Endothelial cell of umbilical vein (primary cell): Measurements from ENCODE around the gene TBC1D8B. TPM values are rescaled to one million over a fixed set of nuclear protein-coding genes. Genes with fewer than 3 reads are reported as not detected.

Experiments
- BruUV-seq: library from RNA; stranded (reverse); fragments of 400-500 nt; replicated peaks from 2 replicates; lab custom pipeline; 2021; lab: Mats Ljungman, UMichigan
- CTCF ChIA-PET: fragments of 300-600, 350-600 bp; sonication (Branson Sonifier 250); formaldehyde crosslinking; loops from one replicate; lab custom pipeline; 2021; ENCODE audit warnings: antibody characterized with exemption, inconsistent platforms; lab: Charles Lee
- POLR2A ChIA-PET: fragments of 300-600, 350-600 bp; sonication (Branson Sonifier 250); formaldehyde crosslinking; loops from one replicate; lab custom pipeline; 2021; ENCODE audit warnings: antibody characterized with exemption, inconsistent platforms; lab: Charles Lee
- DNase-seq: peaks from one replicate; pipeline ENCODE4 v3.0.0-alpha.2; 2011; ENCODE audit warnings: low read depth, low spot score
- FAIRE-seq: peaks from 2 replicates; lab custom pipeline; 2011; peaks lifted over from hg19 to GRCh38; lab: Jason Lieb, UNC
- H2AFZ ChIP-seq: 2 replicates; pipeline ENCODE4 v1.6.0; 2012; ENCODE audit warnings: low read depth, low read length, control low read depth, inconsistent platforms
- H3K27ac ChIP-seq: 2 replicates; pipeline ENCODE4 v1.5.1; 2011; ENCODE audit warnings: low read depth, mild to moderate bottlenecking, control low read depth, low read length, moderate library complexity; ENCODE audit not compliant: insufficient read depth
- H3K27me3 ChIP-seq, 2 experiments: 2 replicates each; pipeline versions ENCODE4 v1.6.0 to v1.6.1; 2011; ENCODE audit warnings: low read length in 2 of 2, mixed read lengths in 1 of 2; ENCODE audit not compliant: control insufficient read depth in 2 of 2, insufficient read depth in 2 of 2
- H3K36me3 ChIP-seq, 2 experiments: 2 replicates in 1 of 2; 3 replicates in 1 of 2; pipeline ENCODE4 v1.5.1; 2011; ENCODE audit warnings: low read length in 2 of 2, mild to moderate bottlenecking in 1 of 2, moderate library complexity in 1 of 2; ENCODE audit not compliant: control insufficient read depth in 2 of 2, insufficient read depth in 2 of 2; ENCODE audit errors: extremely low read depth in 1 of 2
- H3K4me1 ChIP-seq: 3 replicates; pipeline ENCODE4 v1.5.1; 2011; ENCODE audit warnings: mild to moderate bottlenecking, low read length; ENCODE audit not compliant: control insufficient read depth, insufficient read depth; ENCODE audit errors: extremely low read depth
- H3K4me2 ChIP-seq: 2 replicates; pipeline ENCODE4 v1.6.1; 2011; ENCODE audit warnings: low read length, control low read depth, mixed read lengths; ENCODE audit not compliant: insufficient read depth
- H3K4me3 ChIP-seq, 3 experiments: fragments of 200-600 bp in 1 of 3; sonication (generic), shearing (Covaris generic) in 1 of 3; replicated peaks in 1 of 3; 2 replicates each; pipeline ENCODE4 v1.5.1; 2011 to 2016; ENCODE audit warnings: control low read depth in 3 of 3, low read length in 3 of 3, mild to moderate bottlenecking in 2 of 3, inconsistent platforms in 1 of 3, low read depth in 1 of 3, moderate library complexity in 1 of 3; ENCODE audit not compliant: insufficient read depth in 1 of 3
- H3K79me2 ChIP-seq: 2 replicates; pipeline ENCODE4 v1.6.0; 2012; ENCODE audit warnings: low read length, inconsistent platforms; ENCODE audit not compliant: control insufficient read depth, insufficient read depth
- H3K9ac ChIP-seq: replicated peaks from 2 replicates; pipeline ENCODE3; 2011; ENCODE audit warnings: low read length, control low read depth; ENCODE audit not compliant: insufficient read depth; ENCODE audit errors: extremely low read depth
- H3K9me1 ChIP-seq: replicated peaks from 3 replicates; pipeline ENCODE4 v1.6.0; 2011; ENCODE audit warnings: mild to moderate bottlenecking, low read length; ENCODE audit not compliant: control insufficient read depth, insufficient read depth; ENCODE audit errors: extremely low read depth
- H3K9me3 ChIP-seq: replicated peaks from 2 replicates; pipeline ENCODE4 v1.5.1; 2012; ENCODE audit warnings: low read length, inconsistent platforms; ENCODE audit not compliant: control insufficient read depth, insufficient read depth
- H4K20me1 ChIP-seq: replicated peaks from 2 replicates; pipeline ENCODE3; 2011; ENCODE audit warnings: mild to moderate bottlenecking, low read length; ENCODE audit not compliant: control insufficient read depth, insufficient read depth; ENCODE audit errors: extremely low read depth
- CTCF ChIP-seq, 2 donors: IDR thresholded peaks; 1 replicate in 1 of 2; 2 replicates in 1 of 2; pipeline ENCODE4 v1.5.1; 2011; ENCODE audit warnings: low read length in 2 of 2, mild to moderate bottlenecking in 2 of 2, moderate library complexity in 2 of 2, control low read depth in 1 of 2, inconsistent platforms in 1 of 2, low read depth in 1 of 2; ENCODE audit not compliant: insufficient read depth in 1 of 2; ENCODE audit errors: extremely low read depth in 1 of 2
- EZH2 ChIP-seq: IDR thresholded peaks from 2 replicates; pipeline ENCODE4 v1.6.1; 2012; ENCODE audit warnings: borderline replicate concordance, low read depth, mild to moderate bottlenecking, moderate library complexity, low read length, inconsistent platforms; ENCODE audit not compliant: severe bottlenecking
- GATA2 ChIP-seq: IDR thresholded peaks from 2 replicates; pipeline ENCODE4 v1.7.0; 2011; ENCODE audit warnings: low read depth, mild to moderate bottlenecking, moderate library complexity, mixed read lengths, low read length; ENCODE audit not compliant: insufficient read length, insufficient read depth
- JUN ChIP-seq: IDR thresholded peaks from 2 replicates; pipeline ENCODE4 v1.6.1; 2011; ENCODE audit warnings: borderline replicate concordance, low read depth; ENCODE audit not compliant: insufficient read length, insufficient read depth
- MAX ChIP-seq: IDR thresholded peaks from 2 replicates; pipeline ENCODE4 v1.6.1; 2011; ENCODE audit not compliant: insufficient read depth, insufficient read length
- MYC ChIP-seq: IDR thresholded peaks from one replicate; pipeline ENCODE4 v1.6.1; 2011; ENCODE audit warnings: mild to moderate bottlenecking, low read depth, low read length
- POLR2A ChIP-seq: IDR thresholded peaks from 2 replicates; pipeline ENCODE4 v1.6.1; 2012; ENCODE audit warnings: low read depth, mild to moderate bottlenecking, control low read depth, low read length
- POLR2AphosphoS5 ChIP-seq: IDR thresholded peaks from 2 replicates; pipeline ENCODE4 v1.6.1; 2012; ENCODE audit warnings: low read depth, mild to moderate bottlenecking, control low read depth, low read length, moderate library complexity; ENCODE audit not compliant: insufficient read depth
- dilution Hi-C: fragments of 300-500 bp; cut with MboI; formaldehyde crosslinking; loops from one replicate; pipeline ENCODE4 v1.15.0; 2019; ENCODE audit warnings: low sequenced_read_pairs; ENCODE audit not compliant: extremely low pct_ligation_motif_present
- intact Hi-C: fragments of 100-400 bp; cut with micrococcal nuclease; formaldehyde crosslinking; loops from one replicate; pipeline ENCODE4 v1.10.0; 2022
- polyA plus RNA-seq, 4 experiments: library from polyadenylated mRNA; depleted of rRNA in 3 of 4; stranded (reverse) in 3 of 4; unstranded in 1 of 4; fragments of >200 nt; gene quantifications; 2 replicates each; pipeline versions ENCODE4 v1.2.1 to v1.2.3, GENCODE V29; 2011 to 2012; ENCODE audit warnings: missing spikeins in 1 of 4
- total RNA-seq: library from RNA; stranded (reverse); gene quantifications from 2 replicates; pipeline ENCODE4 v1.2.3, GENCODE V29; 2021

Gene TBC1D8B
- total and polyA plus RNA-seq, 2 donors (not counting 3 experiments of a cell fraction or from before 2014, with no cell fraction given): 1.4 to 3.9 TPM

GRCh38 chrX:106903291-106903824 lies 100.9 kb downstream of the TBC1D8B start, which contains the start of gene RIPPLY1:
Gene RIPPLY1, minus strand, starts transcription at chrX:106903341. Its CDS starts 54 bp downstream, at chrX:106903287.
- no peaks in the 10 kb centered on the region for H4K20me1 ChIP-seq
- FAIRE-seq: no peak
- no peaks in the 10 kb centered on the region for H3K79me2 ChIP-seq
- BruUV-seq: no TSS peak
- no peaks in the 10 kb centered on the region for H3K4me1 ChIP-seq
- H3K27me3 ChIP-seq: no peaks in the 10 kb centered on the region
- H2AFZ ChIP-seq: no peak within 1 kb of the TSS
- no peak within 1 kb of the TSS for H3K4me2 ChIP-seq
- H3K9me3 ChIP-seq: no peaks in the 10 kb centered on the region
- H3K27ac ChIP-seq: no peak within 1 kb of the TSS
- H3K4me3 ChIP-seq: no peak within 1 kb of the TSS
- intact Hi-C loops (no loop called here), dilution Hi-C loops (no loop called here)
- H3K36me3 ChIP-seq: no peaks in the 10 kb centered on the region
- TF ChIP-seq MAX (no peak), POLR2A (no peak), EZH2 (no peak), MYC (no peak), GATA2 (no peak), POLR2AphosphoS5 (no peak), CTCF (IDR thresholded peaks at IDR 0.05; ENCODE audit: extremely low read depth in 1 of 2, insufficient read depth in 1 of 2, low read depth in 1 of 2, low read length in 2 of 2) (no peak), JUN (no peak)
- POLR2A ChIA-PET: no interaction called here
- H3K9ac ChIP-seq: no peak within 1 kb of the TSS
- no peaks in the 10 kb centered on the region for H3K9me1 ChIP-seq
- DNase-seq: no peak
- CTCF ChIA-PET: interaction anchor here (1.4 to 7.7 kb wide), 3 partner anchors 9 to 57 kb away, joined by 4 to 85 read pairs (median 5); no protein-coding TSS in a partner anchor
